GM12878 (cell line): ENCODE measurements around the gene ATN1. TPM values are rescaled to one million over a fixed set of nuclear protein-coding genes. Genes with fewer than 3 reads are reported as not detected.
A peak's percentile ranks its signal among the peaks of the same experiment; 100 is the strongest.

Experiments used
- CBX5 ChIP-seq: sonication (generic); IDR thresholded peaks from 2 replicates; pipeline ENCODE4 v1.6.1; 2016; ENCODE audit warnings: low read depth, moderate library complexity, mild to moderate bottlenecking, inconsistent platforms
- CHD4 ChIP-seq: fragments of 200-600 bp; sonication (generic); IDR thresholded peaks from 2 replicates; pipeline ENCODE4 v1.6.1; 2016; ENCODE audit warnings: mild to moderate bottlenecking
- DPF2 ChIP-seq: fragments of 450-650 bp; IDR thresholded peaks from 2 replicates; pipeline ENCODE4 v1.6.1; 2017; ENCODE audit warnings: mild to moderate bottlenecking
- IKZF2 ChIP-seq, 2 experiments: fragments of 450-650 bp; IDR thresholded peaks; 2 replicates each; pipeline ENCODE4 v1.6.1; 2017; ENCODE audit warnings: mild to moderate bottlenecking in 2 of 2, moderate library complexity in 2 of 2
- MTA3 ChIP-seq: IDR thresholded peaks from 2 replicates; pipeline ENCODE4 v1.6.1; 2012; ENCODE audit warnings: low read length, inconsistent platforms, borderline replicate concordance
- NR2C1 ChIP-seq: fragments of 450-650 bp; IDR thresholded peaks from 2 replicates; pipeline ENCODE4 v1.6.1; 2017; ENCODE audit warnings: antibody characterized with exemption, mild to moderate bottlenecking, moderate library complexity
- NRF1 ChIP-seq: conservative IDR thresholded peaks from 2 replicates; pipeline ENCODE4 v1.6.1; 2011; ENCODE audit warnings: mild to moderate bottlenecking, low read depth, low read length, improper control_type of control experiment
- PBX3 ChIP-seq: IDR thresholded peaks from 2 replicates; pipeline ENCODE4 v1.6.1; 2011; ENCODE audit warnings: mild to moderate bottlenecking, low read depth, low read length, moderate library complexity; ENCODE audit not compliant: insufficient replicate concordance
- RAD51 ChIP-seq: fragments of 450-650 bp; IDR thresholded peaks from 2 replicates; pipeline ENCODE4 v1.6.1; 2016; ENCODE audit warnings: moderate library complexity, mild to moderate bottlenecking, inconsistent platforms
- REST ChIP-seq: IDR thresholded peaks from 2 replicates; pipeline ENCODE4 v1.6.1; 2012; ENCODE audit warnings: mild to moderate bottlenecking, low read depth, low read length
- SMC3 ChIP-seq: IDR thresholded peaks from 2 replicates; pipeline ENCODE4 v1.6.1; 2011; ENCODE audit warnings: low read length, improper control_type of control experiment, borderline replicate concordance
- SP1 ChIP-seq: IDR thresholded peaks from one replicate; pipeline ENCODE4 v1.6.1; 2011; ENCODE audit warnings: low read depth, low read length
- SREBF1 ChIP-seq: IDR thresholded peaks from 2 replicates; pipeline ENCODE4 v1.6.1; 2012; ENCODE audit warnings: mild to moderate bottlenecking, low read length
- SRF ChIP-seq, 2 experiments: IDR thresholded peaks; 2 replicates each; pipeline ENCODE4 v1.6.1; 2011; ENCODE audit warnings: low read depth in 2 of 2, low read length in 2 of 2, mild to moderate bottlenecking in 1 of 2, moderate library complexity in 1 of 2
- SUZ12 ChIP-seq: fragments of 200-600 bp; sonication (generic); IDR thresholded peaks from one replicate; pipeline ENCODE4 v1.6.1; 2018; ENCODE audit warnings: antibody characterized with exemption, mild to moderate bottlenecking; ENCODE audit not compliant: unreplicated experiment
- ZNF592 ChIP-seq: fragments of 450-650 bp; IDR thresholded peaks from 2 replicates; pipeline ENCODE4 v1.6.1; 2017; ENCODE audit warnings: mild to moderate bottlenecking, moderate library complexity
- ZNF687 ChIP-seq: fragments of 450-650 bp; IDR thresholded peaks from 2 replicates; pipeline ENCODE4 v1.6.1; 2017; ENCODE audit warnings: mild to moderate bottlenecking, moderate library complexity
- polyA plus RNA-seq, 11 experiments: library from polyadenylated mRNA; depleted of rRNA in 4 of 11; unstranded in 6 of 11; stranded (reverse) in 5 of 11; fragments of >200 nt; fragmentation: Nextera tagmentation in 4 of 11; fragmentation: Illumina TruSeq in 1 of 11; extraction: Ambion mirVana in 4 of 11; extraction: Trizol in 1 of 11; gene quantifications; 1 replicate in 1 of 11; 2 replicates in 10 of 11; pipeline versions ENCODE4 v1.2.1 to v1.2.3, GENCODE V29; 2011 to 2016; ENCODE audit warnings: inconsistent platforms in 2 of 11, missing spikeins in 2 of 11, low read depth in 1 of 11
- total RNA-seq, 4 experiments: library from RNA; depleted of rRNA in 3 of 4; stranded (reverse); fragments of >200 nt in 3 of 4; fragmentation: Illumina TruSeq in 1 of 4; extraction: Trizol in 1 of 4; gene quantifications; 2 replicates each; pipeline versions ENCODE4 v1.2.1 to v1.2.3, GENCODE V29; 2013 to 2021

Gene ATN1
- total and polyA plus RNA-seq, 10 of the 15 experiments (the other 5 are each of a cell fraction or from before 2014, with no cell fraction given), result 0.08 to 44.5 (median 5.0) TPM

- TF ChIP-seq ZNF592 (peak; percentile 92), DPF2 (peak; percentile 88), SUZ12 (no peak), SREBF1 (no peak), ZNF687 (peak; percentile 91), SMC3 (peak; percentile 43), PBX3 (peak; percentile 28), REST (no peak), NR2C1 (peak; percentile 43; the same call in 1 of the 2 replicates), NRF1 (peak; percentile 74), SRF (IDR thresholded peaks at IDR 0.05; ENCODE audit: low read depth in 2 of 2, low read length in 2 of 2) (no peak), MTA3 (no peak), SP1 (peak; percentile 65), RAD51 (peak; percentile 77), CBX5 (no peak; the same call in 1 of the 2 replicates), IKZF2 (IDR thresholded peaks at IDR 0.05) (no peak; a peak in 2 of 4 replicates), CHD4 (no peak)
Measured at GRCh38 chr12:6890789-6891645, 36.7 kb upstream of the ATN1 start (continued).
